Measurements from ENCODE around the gene EGFR.

GRCh38 chr7:55132550-55132889, 113.7 kb downstream of the EGFR start:
- TF ChIP-seq CTCF (IDR thresholded peaks at IDR 0.05), result no peak
- TF ChIP-seq POLR2A (IDR thresholded peaks at IDR 0.05; ENCODE audit: low read depth), result no peak
- TF ChIP-seq POLR2AphosphoS5 (IDR thresholded peaks at IDR 0.05), result no peak

Data from esophagus muscularis mucosa (tissue), 3 donors.